H9 (cell line): Measurements from ENCODE around the gene ERMAP. TPM values are rescaled to one million over a fixed set of nuclear protein-coding genes. Genes with fewer than 3 reads are reported as not detected.
A peak's percentile ranks its signal among the peaks of the same experiment; 100 is the strongest.

Experiments used
- DNase-seq: peaks from one replicate; pipeline ENCODE4 v3.0.0-alpha.2; 2017
- H2AFZ ChIP-seq: one replicate; pipeline ENCODE4 v1.6.1; 2013; ENCODE audit warnings: mild to moderate bottlenecking, low read length, control low read depth, moderate library complexity
- H2AK5ac ChIP-seq: 2 replicates; pipeline ENCODE4 v1.6.1; 2013; ENCODE audit warnings: low read length, control low read depth, mixed read lengths; ENCODE audit not compliant: insufficient read length
- H2BK120ac ChIP-seq: one replicate; pipeline ENCODE4 v1.6.1; 2013; ENCODE audit warnings: low read depth, mild to moderate bottlenecking, low read length, control low read depth, inconsistent platforms; ENCODE audit not compliant: poor library complexity, severe bottlenecking
- H2BK12ac ChIP-seq: 2 replicates; pipeline ENCODE4 v1.6.1; 2013; ENCODE audit warnings: low read length, control low read depth, mixed read lengths, low read depth; ENCODE audit not compliant: insufficient read length
- H2BK15ac ChIP-seq: 2 replicates; pipeline ENCODE4 v1.6.1; 2013; ENCODE audit warnings: low read depth, low read length, control low read depth
- H2BK20ac ChIP-seq: one replicate; pipeline ENCODE4 v1.6.1; 2013; ENCODE audit warnings: low read depth, mild to moderate bottlenecking, low read length, control low read depth, inconsistent platforms; ENCODE audit not compliant: poor library complexity, severe bottlenecking
- H2BK5ac ChIP-seq: 2 replicates; pipeline ENCODE4 v1.6.1; 2013; ENCODE audit warnings: low read length, control low read depth, mixed read lengths; ENCODE audit not compliant: insufficient read length
- H3K14ac ChIP-seq: 2 replicates; pipeline ENCODE4 v1.6.1; 2013; ENCODE audit warnings: low read length, control low read depth; ENCODE audit not compliant: insufficient read depth
- H3K18ac ChIP-seq: 2 replicates; pipeline ENCODE4 v1.6.1; 2013; ENCODE audit warnings: low read depth, mild to moderate bottlenecking, mixed read lengths, low read length, control low read depth; ENCODE audit not compliant: insufficient read length
- H3K23ac ChIP-seq: 2 replicates; pipeline ENCODE4 v1.6.1; 2013; ENCODE audit warnings: low read length, control low read depth, mixed read lengths, low read depth; ENCODE audit not compliant: insufficient read length
- H3K23me2 ChIP-seq: 2 replicates; pipeline ENCODE4 v1.6.1; 2013; ENCODE audit warnings: low read depth, mild to moderate bottlenecking, mixed read lengths, low read length, control low read depth; ENCODE audit not compliant: insufficient read length, poor library complexity, severe bottlenecking
- H3K27ac ChIP-seq: 2 replicates; pipeline ENCODE4 v1.5.1; 2013; ENCODE audit warnings: low read length, control low read depth, mixed read lengths, low read depth; ENCODE audit not compliant: insufficient read length
- H3K27me3 ChIP-seq: 2 replicates; pipeline ENCODE4 v1.6.1; 2013; ENCODE audit warnings: low read length, control low read depth, inconsistent platforms; ENCODE audit not compliant: insufficient read depth
- H3K4ac ChIP-seq: 2 replicates; pipeline ENCODE4 v1.6.1; 2013; ENCODE audit warnings: low read depth, mild to moderate bottlenecking, control low read depth, inconsistent platforms, low read length, moderate library complexity
- H3K4me1 ChIP-seq: 2 replicates; pipeline ENCODE4 v1.6.1; 2013; ENCODE audit warnings: low read length, control low read depth, inconsistent platforms; ENCODE audit not compliant: insufficient read depth
- H3K4me2 ChIP-seq: 2 replicates; pipeline ENCODE4 v1.6.1; 2013; ENCODE audit warnings: low read length, control low read depth, mixed read lengths; ENCODE audit not compliant: insufficient read length, insufficient read depth
- H3K56ac ChIP-seq: 2 replicates; pipeline ENCODE4 v1.6.1; 2013; ENCODE audit warnings: low read depth, mild to moderate bottlenecking, mixed read lengths, low read length, control low read depth; ENCODE audit not compliant: insufficient read length
- H3K79me1 ChIP-seq: 2 replicates; pipeline ENCODE4 v1.6.1; 2013; ENCODE audit warnings: low read depth, mild to moderate bottlenecking, moderate library complexity, low read length, control low read depth, inconsistent platforms; ENCODE audit not compliant: insufficient read depth, poor library complexity, severe bottlenecking
- H3K79me2 ChIP-seq: 2 replicates; pipeline ENCODE4 v1.6.1; 2013; ENCODE audit warnings: low read length, control low read depth, inconsistent platforms; ENCODE audit not compliant: insufficient read depth
- H3K9ac ChIP-seq: 2 replicates; pipeline ENCODE4 v1.6.1; 2013; ENCODE audit warnings: low read length, control low read depth, mixed read lengths; ENCODE audit not compliant: insufficient read length; ENCODE audit errors: extremely low read depth
- H3K9me3 ChIP-seq: one replicate; pipeline ENCODE4 v1.6.1; 2013; ENCODE audit warnings: low read depth, low read length, inconsistent platforms; ENCODE audit not compliant: control insufficient read depth
- H3T11ph ChIP-seq: one replicate; pipeline ENCODE4 v1.6.1; 2013; ENCODE audit warnings: mild to moderate bottlenecking, low read length, control low read depth, inconsistent platforms
- H4K20me1 ChIP-seq: one replicate; pipeline ENCODE4 v1.6.1; 2013; ENCODE audit not compliant: control insufficient read depth, insufficient read length, insufficient read depth
- H4K5ac ChIP-seq: 2 replicates; pipeline ENCODE4 v1.6.1; 2013; ENCODE audit warnings: low read depth, mild to moderate bottlenecking, mixed read lengths, low read length, control low read depth; ENCODE audit not compliant: insufficient read length
- H4K8ac ChIP-seq: replicated peaks from 2 replicates; pipeline ENCODE4 v1.6.1; 2013; ENCODE audit warnings: low read length, control low read depth, mixed read lengths, low read depth; ENCODE audit not compliant: insufficient read length
- H4K91ac ChIP-seq: 2 replicates; pipeline ENCODE4 v1.6.1; 2013; ENCODE audit warnings: low read depth, mild to moderate bottlenecking, moderate library complexity, mixed read lengths, low read length, control low read depth; ENCODE audit not compliant: insufficient read length
- H3K27ac Mint-ChIP-seq, 3 experiments: 2 replicates in 2 of 3; 3 replicates in 1 of 3; pipeline ENCODE4 v1.8.0; 2020 to 2021; ENCODE audit warnings: mixed read lengths in 3 of 3, mild to moderate bottlenecking in 1 of 3, moderate library complexity in 1 of 3
- H3K27me3 Mint-ChIP-seq: 2 replicates; pipeline ENCODE4 v1.8.0; 2021; ENCODE audit warnings: low read depth, mild to moderate bottlenecking, moderate library complexity, mixed read lengths
- H3K36me3 Mint-ChIP-seq, 3 experiments: 2 replicates in 2 of 3; 3 replicates in 1 of 3; pipeline ENCODE4 v1.8.0; 2020 to 2021; ENCODE audit warnings: low read depth in 3 of 3, mixed read lengths in 3 of 3; ENCODE audit not compliant: insufficient read depth in 1 of 3
- H3K4me1 Mint-ChIP-seq, 2 experiments: 2 replicates each; pipeline ENCODE4 v1.8.0; 2020; ENCODE audit warnings: mixed read lengths in 2 of 2
- H3K4me3 Mint-ChIP-seq, 2 experiments: 2 replicates in 1 of 2; 3 replicates in 1 of 2; pipeline ENCODE4 v1.8.0; 2020 to 2021; ENCODE audit warnings: mild to moderate bottlenecking in 2 of 2, mixed read lengths in 2 of 2, moderate library complexity in 1 of 2
- H3K9me3 Mint-ChIP-seq, 2 experiments: 2 replicates in 1 of 2; 3 replicates in 1 of 2; pipeline ENCODE4 v1.8.0; 2020; ENCODE audit warnings: mild to moderate bottlenecking in 2 of 2, mixed read lengths in 2 of 2, moderate library complexity in 1 of 2
- CTCF ChIP-seq: fragments of 200-600 bp; sonication (generic); conservative IDR thresholded peaks from 3 replicates; pipeline ENCODE4 v1.8.0; 2021; ENCODE audit warnings: antibody characterized with exemption, mild to moderate bottlenecking
- WGBS: extraction: QIAGEN DNeasy Blood & Tissue Kit; methylation state at CpG from one replicate; pipeline ENCODE4 v1.1.7; 2013; ENCODE audit warnings: missing lambda C conversion rate, low lambda C conversion rate, mixed read lengths; ENCODE audit not compliant: insufficient read length; ENCODE audit errors: extremely low coverage; 5-methylcytosine and 5-hydroxymethylcytosine counted together
- total RNA-seq: library from RNA; stranded (reverse); gene quantifications from 2 replicates; pipeline ENCODE4 v1.2.1, GENCODE V29; 2021

ERMAP gene
- total RNA-seq, 1 experiment from 2014 or later, result 4.5 TPM

- no peak overlapping the region for H3T11ph ChIP-seq
- H4K91ac ChIP-seq, result no peak overlapping the region
- no peak overlapping the region for H3K9ac ChIP-seq
- no CpG with 5 or more reads among the region's 6 CpGs for WGBS
- no peak overlapping the region for H2BK120ac ChIP-seq
- H2AFZ ChIP-seq, result no peak overlapping the region
- no peaks in the 10 kb centered on the region for H3K27me3 ChIP-seq
- H3K18ac ChIP-seq, result no peak overlapping the region
- DNase-seq, result no peak
- H3K14ac ChIP-seq, result no peak overlapping the region
- H3K23me2 ChIP-seq, result peaks cover 6% of the 10 kb centered on the region
- H4K20me1 ChIP-seq, result no peaks in the 10 kb centered on the region
- peaks cover 2% of the 10 kb centered on the region; the same call in 1 of the 2 replicates for H3K4me1 ChIP-seq
- no peak overlapping the region for H3K56ac ChIP-seq
- no peak overlapping the region for H3K23ac ChIP-seq
- Mint-ChIP-seq H3K4me1 (peaks cover 20 to 25% of the 10 kb centered on the region in 2 experiments), H3K36me3 (peaks cover 38 to 52% (median 39%) of the 10 kb centered on the region in 3 experiments), H3K27ac (no peak overlapping the region; a peak in 1 of 7 replicates), H3K27me3 (no peaks in the 10 kb centered on the region), H3K9me3 (peaks cover 0 to 3% of the 10 kb centered on the region in 2 experiments; a peak in 3 of 5 replicates), H3K4me3 (peak overlapping the region; percentile 93 to 94)
- no peak for TF ChIP-seq CTCF
- no peak overlapping the region for H4K8ac ChIP-seq
- no peak overlapping the region for H3K27ac ChIP-seq
- H2BK20ac ChIP-seq, result no peak overlapping the region
- H2BK15ac ChIP-seq, result no peak overlapping the region
- H4K5ac ChIP-seq, result no peak overlapping the region
- H2BK5ac ChIP-seq, result no peak overlapping the region
- H3K4me2 ChIP-seq, result peak overlapping the region; percentile 86
- no peaks in the 10 kb centered on the region for H3K9me3 ChIP-seq
- H3K4ac ChIP-seq, result no peak overlapping the region
- H2AK5ac ChIP-seq, result no peak overlapping the region
- H3K79me1 ChIP-seq, result peaks cover 4% of the 10 kb centered on the region
- no peaks in the 10 kb centered on the region; the same call in 1 of the 2 replicates for H3K79me2 ChIP-seq
- no peak overlapping the region for H2BK12ac ChIP-seq
Measured at GRCh38 chr1:42847721-42848460, 31.0 kb downstream of the ERMAP start.
